NOMO-1 treated with dmso at 0.1 percent for 144 hours (cell line): Measurements from ENCODE around the gene RS1.

ENCODE experiments used
- DNase-seq: peaks from one replicate; lab custom pipeline; 2025; ENCODE audit not compliant: unreplicated experiment; lab: John Stamatoyannopoulos, UW

The RS1 gene

DNA sequence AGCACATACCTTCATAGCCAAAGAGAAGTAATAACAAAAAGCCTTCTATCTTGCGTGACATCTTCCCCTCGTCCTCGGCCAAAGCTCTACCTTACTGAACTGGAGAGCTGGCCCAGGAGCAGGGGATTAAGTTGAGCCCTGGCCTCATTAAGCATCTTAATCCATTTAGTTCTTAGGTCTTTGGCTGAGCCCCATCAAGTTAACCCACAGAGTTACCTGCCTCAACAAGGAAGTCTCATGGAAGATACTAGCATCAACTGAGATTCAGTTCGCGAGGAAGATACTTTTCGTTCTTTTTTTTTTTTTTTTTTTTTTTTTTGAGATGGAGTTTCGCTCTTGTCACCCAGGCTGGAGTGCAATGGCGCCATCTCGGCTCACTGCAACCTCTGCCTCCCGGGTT is at the start of gene RS1:
RS1 (minus strand) TSS at position 101 of the 400 bp plus-strand sequence; CDS start at position 61, 40 bp downstream.
- DNase-seq, result no peak

- DNase-seq, result no peak
Observed at GRCh38 chrX:18719852-18720251, 47.9 kb upstream of the RS1 start.

DNA sequence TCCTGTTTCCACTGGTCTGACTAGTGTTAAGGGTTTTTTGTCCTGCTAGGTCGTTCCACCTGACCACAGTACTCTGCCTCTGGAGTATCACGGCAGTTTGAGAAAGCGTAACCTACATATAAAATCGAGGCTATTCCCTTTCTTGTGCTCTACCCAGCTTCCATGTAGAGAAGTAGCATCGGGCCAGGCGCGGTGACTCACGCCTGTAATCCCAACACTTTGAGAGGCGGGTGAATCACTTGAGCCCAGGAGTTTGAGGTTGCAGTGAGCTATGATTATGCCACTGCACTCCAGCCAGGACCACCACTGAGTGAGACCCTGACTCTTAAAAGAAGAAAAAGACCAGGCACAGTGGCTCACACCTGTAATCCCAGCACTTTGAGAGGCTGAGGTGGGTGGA is 43.0 kb upstream of the RS1 start:
- no peak for DNase-seq

DNA sequence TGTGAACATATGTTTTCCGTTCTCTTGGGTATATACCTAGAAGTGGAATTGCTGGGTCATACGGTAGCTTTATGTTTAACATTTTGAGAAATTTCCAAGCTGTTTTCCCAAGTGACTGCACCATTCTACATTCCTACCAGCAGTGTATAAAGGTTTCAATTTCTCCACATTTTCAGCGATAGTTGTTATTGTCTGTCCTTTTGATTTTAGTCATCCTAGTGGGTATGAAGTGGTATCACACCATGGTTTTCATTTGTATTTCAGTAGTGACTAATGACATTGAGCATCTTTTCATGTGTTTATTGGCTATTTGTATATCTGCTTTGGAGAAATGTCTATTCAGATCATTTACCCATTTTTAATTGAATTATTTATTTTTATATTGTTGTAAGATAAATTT is 37.9 kb upstream of the RS1 start:
- DNase-seq, result no peak

DNA sequence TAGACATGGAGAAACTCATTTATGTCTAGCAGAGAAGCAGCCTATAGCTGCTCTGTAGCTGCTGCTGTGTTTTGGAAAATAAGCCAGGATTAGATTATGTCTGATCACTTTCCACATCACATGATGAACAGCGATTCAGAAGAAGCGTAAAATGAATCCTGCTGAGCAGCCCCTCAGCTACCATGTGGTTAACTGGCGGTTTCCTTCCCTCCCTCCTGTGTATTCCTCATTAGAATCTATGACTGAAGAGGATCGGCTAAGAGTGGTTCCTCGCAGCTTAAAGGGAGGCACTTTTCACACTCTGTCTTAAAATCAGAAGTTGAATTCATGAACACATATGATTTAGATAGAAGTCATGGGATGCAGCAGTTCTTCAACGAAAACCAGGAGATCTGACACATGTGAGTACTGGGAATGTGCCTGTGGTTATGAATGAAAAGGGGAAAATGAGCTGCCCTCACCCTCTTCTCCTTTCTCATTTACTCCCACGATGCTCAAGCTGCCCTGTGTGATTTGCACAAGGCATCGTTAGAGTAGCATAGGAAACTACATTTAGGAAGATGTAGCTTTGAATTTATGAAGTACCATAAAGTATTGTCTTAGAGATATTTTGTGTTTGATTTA is 35.6 kb upstream of the RS1 start, which contains the start of gene PPEF1:
PPEF1 (plus strand) TSS at position 220 of the 624 bp plus-strand sequence; CDS start at position 356, 136 bp downstream.
- no peak for DNase-seq

DNA sequence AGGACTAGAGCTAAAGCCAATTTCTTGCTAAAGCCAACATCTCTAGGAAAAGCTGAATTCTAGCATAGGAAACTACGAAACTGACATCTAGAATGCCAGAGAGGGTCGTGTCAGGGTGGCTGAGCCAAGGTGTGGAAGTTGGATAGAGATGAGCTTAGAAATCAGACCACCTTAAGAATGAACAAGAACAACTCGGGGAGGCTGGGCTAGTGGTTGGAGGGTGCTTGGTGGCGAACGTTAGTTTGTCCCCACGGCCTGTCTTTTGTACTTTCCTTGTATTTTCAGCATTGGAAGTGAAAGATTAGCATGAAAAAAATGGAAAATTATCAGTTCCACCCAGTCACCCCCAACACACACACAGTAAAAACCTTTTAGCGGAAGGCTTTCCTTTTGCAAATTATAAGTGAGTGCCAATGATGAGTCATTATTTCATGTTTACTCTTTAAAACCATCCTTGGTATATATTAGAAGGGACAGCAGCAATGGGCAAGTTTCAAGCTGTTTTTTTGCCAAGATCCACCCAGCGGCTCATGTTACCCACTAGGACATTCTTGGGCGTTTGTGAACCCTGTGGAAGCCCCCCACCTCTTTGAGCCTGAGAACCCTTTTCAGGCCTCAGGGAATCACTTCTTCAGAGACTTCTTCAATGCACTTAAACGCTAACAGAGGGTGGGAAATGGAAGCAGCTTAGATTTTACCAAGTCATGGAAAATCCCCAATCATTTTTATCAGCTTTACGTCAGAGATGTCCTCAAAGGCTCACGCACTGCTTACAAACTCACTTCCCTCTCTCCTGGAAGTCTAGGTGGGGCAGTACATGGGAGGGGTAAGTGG is 30.7 kb upstream of the RS1 start:
- DNase-seq, result no peak

GRCh38 chrX:18701621-18702361 is 29.9 kb upstream of the RS1 start:
- no peak for DNase-seq

- DNase-seq, result no peak
Observed at GRCh38 chrX:18698737-18699650, 27.1 kb upstream of the RS1 start.

DNA sequence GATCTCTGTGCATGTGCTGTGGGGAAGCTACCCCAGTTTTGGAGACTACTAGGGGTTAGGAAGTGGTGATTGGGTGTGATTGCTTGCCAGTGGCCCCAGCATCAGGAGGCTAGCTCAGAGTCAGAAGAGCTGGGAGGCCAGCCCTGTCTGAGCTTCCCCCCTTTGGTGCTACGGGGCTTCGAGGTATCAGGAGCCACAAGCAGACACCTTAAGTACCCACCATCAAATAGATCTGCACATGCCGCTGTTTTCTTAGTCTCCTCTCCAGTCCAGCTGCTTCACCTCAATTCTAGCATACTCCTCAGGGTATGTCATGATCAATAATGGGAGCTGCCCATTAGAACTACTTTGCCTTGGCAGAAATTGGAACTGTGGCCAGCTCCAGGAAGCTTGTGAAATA is 24.7 kb upstream of the RS1 start:
- no peak for DNase-seq

- DNase-seq, result no peak
Observed at GRCh38 chrX:18692541-18692940, 20.6 kb upstream of the RS1 start.

DNA sequence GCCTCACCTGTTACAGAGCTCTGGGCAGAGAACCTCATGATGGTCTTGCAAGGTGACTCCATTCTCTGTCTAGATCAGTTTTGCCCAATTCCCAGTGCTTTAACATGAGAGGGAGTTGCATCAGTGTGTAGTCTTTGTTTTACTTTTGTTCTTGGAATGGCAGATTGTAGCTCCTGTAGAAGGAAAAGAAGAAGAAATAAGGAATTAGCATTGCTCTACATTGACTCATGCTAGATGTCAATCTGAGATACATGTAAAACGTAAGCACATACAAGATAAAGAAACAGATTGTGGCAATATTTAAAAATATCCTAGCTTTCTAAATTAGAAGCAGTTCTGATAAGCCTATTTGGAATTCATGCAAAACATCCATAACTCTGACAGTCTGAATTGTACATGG is 19.5 kb upstream of the RS1 start:
- no peak for DNase-seq

DNA sequence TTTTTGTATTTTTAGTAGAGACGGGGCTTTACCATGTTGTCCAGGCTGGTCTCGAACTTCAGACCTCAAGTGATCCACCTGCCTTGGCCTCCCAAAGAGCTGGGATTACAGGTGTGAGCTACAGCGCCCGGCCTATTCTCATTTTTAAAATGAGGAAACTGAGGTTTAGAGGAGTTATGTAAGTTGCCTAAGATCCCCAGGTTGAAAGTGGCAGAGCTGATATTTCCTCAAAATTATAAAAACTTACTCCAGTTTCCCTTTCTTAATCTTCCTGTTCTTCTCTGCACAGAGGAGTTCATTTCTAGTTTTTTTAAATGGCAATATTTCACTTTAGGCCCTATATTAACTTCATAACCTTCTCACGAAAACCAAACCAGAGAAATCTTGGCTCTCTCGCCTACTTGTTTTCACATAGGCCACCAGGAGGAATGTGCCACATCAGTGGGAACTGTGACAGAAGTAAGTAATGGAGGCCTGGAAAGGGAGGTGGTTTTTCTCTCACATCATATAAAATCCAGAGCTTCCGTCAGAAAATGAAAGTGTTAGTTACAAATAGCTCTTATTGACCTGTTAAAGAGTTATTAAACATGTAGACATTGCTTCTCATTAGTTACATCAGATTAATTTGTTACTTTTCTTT is 16.1 kb upstream of the RS1 start:
- peak; percentile 77 for DNase-seq

- no peak for DNase-seq
Observed at GRCh38 chrX:18682979-18683387, 11.1 kb upstream of the RS1 start.

GRCh38 chrX:18681996-18682395 is 10.1 kb upstream of the RS1 start:
- no peak for DNase-seq

DNA sequence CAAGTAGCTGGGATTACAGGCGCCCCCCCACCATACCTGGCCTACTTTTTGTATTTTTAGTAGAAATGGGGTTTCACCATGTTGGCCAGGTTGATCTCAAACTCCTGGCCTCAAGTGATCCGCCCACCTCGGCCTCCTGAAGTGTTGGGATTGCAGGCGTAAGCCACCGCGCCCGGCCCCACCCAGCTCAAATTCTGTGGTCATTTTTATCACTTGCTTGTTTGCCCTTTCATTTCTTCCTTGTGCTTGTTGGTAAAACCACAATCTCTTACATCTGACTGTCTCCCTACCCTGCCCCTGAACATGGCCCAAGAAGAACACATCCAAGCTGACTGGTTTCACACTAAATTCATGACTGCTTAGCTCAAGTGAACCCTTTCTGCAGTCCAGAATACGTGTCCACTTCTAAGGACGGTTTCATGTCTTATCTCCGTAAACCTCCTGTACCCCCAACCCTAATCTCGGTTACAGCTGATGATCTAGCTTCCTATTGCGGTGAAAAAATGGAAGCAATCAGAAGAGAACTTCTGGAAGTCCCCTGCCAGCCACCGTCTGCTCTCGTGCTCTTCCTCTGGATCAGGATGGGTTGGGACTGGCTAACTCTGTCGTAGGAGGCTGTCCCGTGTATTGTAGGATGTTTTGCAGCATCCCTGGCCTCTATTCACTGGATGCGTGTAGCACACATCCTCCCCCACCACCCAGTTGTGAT is 5.4 kb upstream of the RS1 start:
- no peak for DNase-seq

DNA sequence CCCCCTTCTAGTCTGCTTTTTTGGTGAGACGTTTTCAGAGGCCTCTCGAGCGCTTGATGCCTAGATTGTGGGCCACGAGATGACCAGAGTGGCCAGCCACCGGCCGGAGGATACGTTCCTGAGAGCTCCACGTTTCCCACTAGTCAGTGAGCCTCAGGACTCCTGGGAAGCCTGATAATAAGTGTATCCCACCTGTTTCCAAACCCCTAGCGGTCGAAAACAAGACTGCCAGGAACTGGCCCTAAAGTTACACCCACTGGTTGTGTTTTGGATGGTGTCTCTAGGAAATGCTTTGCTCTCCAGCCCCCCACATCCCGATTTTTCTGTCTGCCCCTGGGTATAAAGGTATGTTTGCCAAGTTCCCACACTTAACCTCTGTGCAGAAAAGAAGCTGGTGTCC is 4.6 kb upstream of the RS1 start:
- no peak for DNase-seq

GRCh38 chrX:18676050-18676449 is 4.1 kb upstream of the RS1 start:
- no peak for DNase-seq

DNA sequence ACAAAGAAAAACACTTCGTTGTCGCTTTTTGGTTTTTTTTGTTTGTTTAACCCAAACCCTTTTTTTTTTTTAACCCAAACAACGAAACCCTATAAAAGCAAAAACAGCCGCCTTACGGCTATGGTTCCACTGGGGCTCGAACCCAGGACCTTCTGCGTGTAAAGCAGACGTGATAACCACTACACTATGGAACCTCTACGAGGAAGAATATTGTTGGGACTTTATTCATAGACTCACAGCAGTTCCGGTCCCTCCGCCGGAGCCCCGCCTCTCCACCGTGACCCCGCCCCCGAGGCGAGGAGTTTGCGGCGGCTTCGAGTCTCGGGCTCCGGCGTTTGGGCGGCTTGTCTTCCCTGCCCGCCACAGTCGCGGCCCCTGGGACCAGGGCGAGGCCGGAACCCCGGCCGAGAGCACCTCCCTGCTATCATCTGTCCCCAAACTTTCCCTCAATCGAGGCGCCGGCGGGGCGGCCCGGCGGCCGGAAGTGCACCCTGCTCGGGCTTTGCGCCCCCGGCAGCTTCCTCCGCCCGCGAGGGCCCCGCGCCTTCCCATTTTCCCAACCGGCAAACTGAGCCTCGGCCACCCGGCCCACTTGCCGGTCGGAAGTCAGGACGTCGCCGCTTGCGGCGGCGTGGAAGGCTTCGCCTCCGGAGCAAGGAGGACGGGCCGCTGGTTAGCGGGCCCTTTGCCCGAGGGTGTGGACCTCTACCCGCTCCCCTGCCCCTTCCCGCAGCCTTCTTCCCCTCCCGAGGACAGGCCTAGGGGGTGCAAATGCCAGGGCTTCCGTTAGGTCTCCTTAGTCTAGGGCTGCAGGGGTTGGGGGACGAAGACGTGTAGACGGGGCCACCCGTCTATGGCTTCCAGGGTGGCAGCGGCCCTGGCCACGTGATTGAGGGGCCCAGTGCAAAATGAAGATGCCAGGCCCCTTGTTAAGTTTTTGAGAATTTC is 3.2 kb upstream of the RS1 start:
- DNase-seq, result no peak

- DNase-seq, result no peak
Observed at GRCh38 chrX:18674417-18674787, 2.5 kb upstream of the RS1 start.
